ENCODE results near the gene OR2T6.
"Not testable (repeated sequence)": the region's sequence is repeated elsewhere in the genome, so short reads cannot be mapped to it uniquely, and the experiment has no call there.

OR2T6 gene

GRCh38 chr1:248433811-248434415 lies 58.4 kb downstream of the OR2T6 start:
- FAIRE-seq: not testable (repeated sequence)

- FAIRE-seq: not testable (repeated sequence)
These were observed 59.4 kb downstream of the OR2T6 start for GRCh38 chr1:248434913-248435312.

GRCh38 chr1:248436303-248436702 lies 60.8 kb downstream of the OR2T6 start:
- not testable (repeated sequence) for FAIRE-seq

GRCh38 chr1:248438668-248439067 lies 63.1 kb downstream of the OR2T6 start:
- FAIRE-seq: not testable (repeated sequence)

- FAIRE-seq: not testable (repeated sequence)
These were observed 63.7 kb downstream of the OR2T6 start for GRCh38 chr1:248439283-248439682.
